ENCODE results near the gene KCNIP4.

GRCh38 chr4:21879187-21879586 lies 69.4 kb downstream of the KCNIP4 start:
- TF ChIP-seq, protein P1, sequence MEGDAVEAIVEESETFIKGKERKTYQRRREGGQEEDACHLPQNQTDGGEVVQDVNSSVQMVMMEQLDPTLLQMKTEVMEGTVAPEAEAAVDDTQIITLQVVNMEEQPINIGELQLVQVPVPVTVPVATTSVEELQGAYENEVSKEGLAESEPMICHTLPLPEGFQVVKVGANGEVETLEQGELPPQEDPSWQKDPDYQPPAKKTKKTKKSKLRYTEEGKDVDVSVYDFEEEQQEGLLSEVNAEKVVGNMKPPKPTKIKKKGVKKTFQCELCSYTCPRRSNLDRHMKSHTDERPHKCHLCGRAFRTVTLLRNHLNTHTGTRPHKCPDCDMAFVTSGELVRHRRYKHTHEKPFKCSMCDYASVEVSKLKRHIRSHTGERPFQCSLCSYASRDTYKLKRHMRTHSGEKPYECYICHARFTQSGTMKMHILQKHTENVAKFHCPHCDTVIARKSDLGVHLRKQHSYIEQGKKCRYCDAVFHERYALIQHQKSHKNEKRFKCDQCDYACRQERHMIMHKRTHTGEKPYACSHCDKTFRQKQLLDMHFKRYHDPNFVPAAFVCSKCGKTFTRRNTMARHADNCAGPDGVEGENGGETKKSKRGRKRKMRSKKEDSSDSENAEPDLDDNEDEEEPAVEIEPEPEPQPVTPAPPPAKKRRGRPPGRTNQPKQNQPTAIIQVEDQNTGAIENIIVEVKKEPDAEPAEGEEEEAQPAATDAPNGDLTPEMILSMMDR (optimal IDR thresholded peaks at IDR 0.05 in 1 of 3, IDR thresholded peaks at IDR 0.05 in 1 of 3, conservative IDR thresholded peaks at IDR 0.05 in 1 of 3; ENCODE audit: extremely low read depth in 1 of 3, insufficient read depth in 2 of 3, low read length in 3 of 3) = peak in 1 of 3 experiments; percentile 15
- no peak for TF ChIP-seq EZH2 (IDR thresholded peaks at IDR 0.05; ENCODE audit: low read length)

Measured in keratinocyte (primary cell).